Femur (tissue), 1 donor: ENCODE measurements around the gene SMURF1.
"Not testable (repeated sequence)": the region's sequence is repeated elsewhere in the genome, so short reads cannot be mapped to it uniquely, and the experiment has no call there.

ENCODE experiments used
- DNase-seq: peaks from one replicate; pipeline ENCODE4 v3.0.0-alpha.2; 2017

Gene SMURF1

GRCh38 chr7:99143853-99144672 lies at the start of gene SMURF1:
Gene SMURF1 (minus strand): TSS chr7:99144108. CDS start chr7:99143780, 328 bp downstream.
- DNase-seq, result peak; percentile 79

DNA sequence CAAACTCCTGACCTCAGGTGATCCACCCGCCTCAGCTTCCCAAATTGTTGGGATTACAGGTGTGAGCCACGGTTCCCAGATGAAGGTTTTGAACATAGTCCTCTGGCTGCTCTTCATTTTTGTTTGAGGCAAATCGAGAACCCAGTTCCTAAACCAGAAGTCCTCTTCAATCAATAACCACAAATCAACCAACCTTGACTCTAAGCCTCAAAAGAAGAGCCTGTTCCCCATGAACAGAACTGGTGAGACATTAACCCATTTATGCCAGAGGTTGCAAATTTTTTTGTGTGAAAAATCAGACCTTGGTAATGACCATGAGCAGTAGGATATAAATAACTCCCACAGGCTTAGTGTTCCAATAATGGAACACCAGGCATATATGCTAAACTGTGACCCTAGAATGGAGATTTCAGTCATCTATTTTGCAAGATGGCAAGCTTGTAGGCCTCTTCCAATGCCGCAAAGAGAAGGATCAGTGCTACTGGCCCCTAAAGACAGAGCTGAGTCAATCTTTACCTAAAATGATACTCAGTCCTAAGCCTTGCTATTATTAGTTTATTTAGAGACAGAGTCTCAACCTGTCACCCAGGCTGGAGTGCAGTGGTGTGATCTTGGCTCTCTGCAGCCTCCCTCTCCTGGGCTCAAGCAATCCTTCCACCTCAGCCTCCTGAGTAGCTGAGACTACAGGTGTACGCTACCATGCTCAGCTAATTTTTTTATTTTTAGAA lies 48.1 kb upstream of the SMURF1 start:
- no peak for DNase-seq

DNA sequence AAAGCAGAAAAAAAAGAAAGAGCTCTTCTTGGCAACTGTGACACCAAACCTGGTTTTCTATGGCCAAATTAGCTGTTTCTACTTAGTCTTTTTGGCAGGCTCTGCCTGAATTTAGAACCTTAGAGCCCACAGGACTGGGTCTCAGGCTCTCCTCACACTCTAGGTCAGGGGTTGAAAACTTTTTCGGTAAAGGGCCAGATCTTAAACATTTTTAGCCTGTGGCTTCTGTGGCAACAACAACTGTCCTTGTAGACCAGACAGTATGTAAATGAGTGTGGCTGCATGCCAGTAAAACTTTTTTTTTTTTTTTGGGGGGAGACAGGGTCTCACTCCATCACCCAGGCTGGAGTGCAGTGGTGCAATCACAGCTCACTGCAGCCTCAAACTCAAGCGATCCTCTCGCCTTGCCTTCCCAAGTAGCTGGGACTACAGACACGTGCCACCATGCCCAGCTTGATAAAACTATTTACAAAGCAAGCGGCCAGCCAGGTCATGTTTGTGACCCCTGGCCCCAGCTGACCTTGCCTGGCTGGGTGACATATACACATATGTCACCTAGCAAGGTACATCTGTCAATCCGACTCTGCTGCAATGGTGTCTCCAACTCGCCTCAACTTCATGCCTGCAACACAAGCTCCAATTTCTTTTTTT lies 46.6 kb upstream of the SMURF1 start:
- DNase-seq, result no peak

DNA sequence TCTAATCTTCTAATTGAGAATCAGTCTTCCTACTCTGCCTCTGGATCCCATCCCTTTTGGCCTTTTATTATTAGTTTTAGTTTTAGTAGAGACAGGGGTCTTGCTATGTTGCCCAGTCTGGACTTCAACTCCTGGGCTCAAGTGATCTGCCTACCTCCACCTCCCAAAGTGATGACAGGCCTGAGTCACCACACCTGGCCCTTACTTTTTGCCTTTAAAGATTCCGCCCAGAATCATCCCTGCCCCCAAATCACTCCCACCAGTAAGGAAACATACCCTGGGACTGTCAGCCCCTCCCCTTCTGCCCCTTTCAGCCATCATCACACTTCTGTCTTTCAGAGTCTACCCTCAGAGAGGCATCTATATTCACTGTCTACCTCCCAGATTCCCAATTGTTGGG lies 45.3 kb upstream of the SMURF1 start:
- no peak for DNase-seq

DNA sequence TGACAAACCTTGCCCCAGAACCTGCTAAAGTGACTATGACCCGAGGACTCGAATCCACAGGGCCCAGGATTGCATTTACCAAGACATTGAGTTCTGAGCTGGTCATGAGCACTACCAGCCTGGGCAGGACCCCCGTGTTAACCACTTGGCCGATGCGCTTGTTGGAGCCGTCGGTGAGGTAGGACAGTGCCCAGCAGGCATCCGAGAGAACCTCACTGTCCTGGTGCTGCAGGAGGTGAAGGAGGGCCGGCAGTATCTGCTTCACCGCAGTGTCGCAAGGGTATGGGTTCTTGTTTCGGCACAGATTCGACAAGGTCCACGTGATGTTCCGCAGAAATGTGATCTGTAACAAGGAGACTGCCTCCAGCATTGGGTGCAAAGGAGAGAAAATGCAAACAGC lies 44.3 kb upstream of the SMURF1 start:
- DNase-seq, result no peak

GRCh38 chr7:99184532-99185218 lies 40.8 kb upstream of the SMURF1 start:
- no peak for DNase-seq

- no peak for DNase-seq
Observed at GRCh38 chr7:99180067-99180650, 36.3 kb upstream of the SMURF1 start.

DNA sequence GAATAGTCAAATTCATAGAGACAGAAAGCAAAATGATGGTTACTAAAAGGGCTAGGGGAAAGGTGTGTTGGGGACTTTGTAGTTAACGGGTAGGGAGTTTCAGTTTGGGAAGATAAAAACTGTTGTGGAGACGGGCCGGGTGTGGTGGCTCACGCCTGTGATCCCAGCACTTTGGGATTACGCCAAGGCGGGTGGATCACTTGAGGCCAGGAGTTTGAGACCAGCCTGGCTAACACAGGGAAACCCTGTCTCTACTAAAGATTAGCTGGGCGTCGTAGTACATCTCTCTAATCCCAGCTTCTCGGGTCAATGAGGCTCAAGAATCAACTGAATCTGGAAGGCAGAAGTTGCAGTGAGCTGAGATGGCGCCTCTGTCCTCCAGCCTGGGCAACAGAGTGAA lies 33.3 kb upstream of the SMURF1 start:
- DNase-seq, result no peak

DNA sequence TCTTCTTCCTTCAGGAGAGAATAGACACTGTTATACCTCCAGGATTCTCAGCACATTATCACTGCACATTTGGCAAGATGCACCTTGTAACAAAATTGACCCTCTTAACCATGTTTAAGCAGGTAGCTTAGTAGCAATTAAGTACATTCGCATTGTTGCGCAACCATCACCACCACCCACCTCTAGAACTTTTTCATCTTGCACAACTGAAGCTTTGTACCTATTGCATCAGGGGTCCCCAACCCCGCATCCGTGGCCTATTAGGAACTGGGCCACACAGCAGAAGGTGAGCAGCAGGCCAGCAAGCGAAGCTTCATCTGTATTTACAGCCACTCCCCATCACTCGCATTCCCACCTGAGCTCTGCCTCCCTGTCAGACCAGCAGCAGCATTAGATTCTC lies 29.9 kb upstream of the SMURF1 start:
- no peak for DNase-seq

DNA sequence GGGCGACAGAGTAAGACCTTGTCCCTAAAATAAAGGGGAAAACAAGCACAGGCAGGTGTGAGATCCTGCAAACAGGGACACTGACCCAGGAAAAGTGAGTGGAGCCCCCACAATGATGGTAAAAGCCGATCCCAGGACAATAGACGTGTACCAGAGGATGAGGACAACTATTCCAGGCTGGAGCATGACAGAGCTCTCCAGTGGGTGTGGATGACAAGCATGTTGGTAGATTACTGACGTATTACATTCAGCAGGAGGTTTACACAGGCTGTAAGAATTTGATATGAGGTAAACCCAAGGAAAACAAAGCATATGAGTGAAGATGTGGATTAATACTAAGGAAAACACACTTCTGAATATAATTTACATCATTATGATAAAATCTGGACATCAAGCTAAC lies 27.8 kb upstream of the SMURF1 start:
- no peak for DNase-seq

- DNase-seq, result no peak
Observed at GRCh38 chr7:99170730-99171074, 26.8 kb upstream of the SMURF1 start.

GRCh38 chr7:99170065-99170729 lies 26.3 kb upstream of the SMURF1 start:
- no peak for DNase-seq

DNA sequence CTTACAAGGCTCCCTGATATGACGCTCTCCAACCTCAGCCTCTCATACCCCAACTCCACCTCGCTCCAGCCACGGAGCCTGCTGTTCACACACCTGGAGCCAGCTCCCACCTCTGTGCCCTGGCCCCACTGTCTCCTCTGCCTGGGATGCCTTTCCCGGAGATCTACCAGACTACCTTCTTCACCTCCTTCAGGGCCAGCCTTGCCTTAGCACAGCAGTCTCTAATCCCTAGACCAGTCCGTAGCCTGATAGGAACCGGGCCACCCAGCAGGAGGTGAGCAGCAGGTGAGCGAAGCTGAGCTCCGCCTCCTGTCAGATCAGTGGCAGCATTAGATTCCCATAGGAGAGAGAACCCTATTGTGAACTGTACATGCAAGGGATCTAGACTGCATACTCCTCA lies 23.2 kb upstream of the SMURF1 start:
- no peak for DNase-seq

DNA sequence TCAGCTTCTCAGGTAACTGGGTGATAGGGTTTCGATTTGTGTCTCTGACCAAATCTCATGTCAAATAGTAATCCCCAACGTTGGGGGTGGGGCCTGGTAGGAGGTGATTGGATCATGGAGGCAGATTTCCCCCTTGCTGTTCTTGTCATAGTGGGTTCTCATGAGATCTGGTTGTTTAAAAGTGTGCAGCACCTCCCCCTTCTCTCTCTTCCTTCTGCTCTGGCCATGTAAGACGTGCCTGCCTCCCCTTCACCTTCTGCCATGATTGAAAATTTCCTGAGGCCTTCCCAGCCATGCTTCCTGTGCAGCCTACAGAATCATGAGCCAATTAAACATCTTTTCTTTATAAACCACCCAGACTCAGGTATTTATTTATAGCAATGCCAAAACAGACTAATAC lies 21.9 kb upstream of the SMURF1 start:
- no peak for DNase-seq

DNA sequence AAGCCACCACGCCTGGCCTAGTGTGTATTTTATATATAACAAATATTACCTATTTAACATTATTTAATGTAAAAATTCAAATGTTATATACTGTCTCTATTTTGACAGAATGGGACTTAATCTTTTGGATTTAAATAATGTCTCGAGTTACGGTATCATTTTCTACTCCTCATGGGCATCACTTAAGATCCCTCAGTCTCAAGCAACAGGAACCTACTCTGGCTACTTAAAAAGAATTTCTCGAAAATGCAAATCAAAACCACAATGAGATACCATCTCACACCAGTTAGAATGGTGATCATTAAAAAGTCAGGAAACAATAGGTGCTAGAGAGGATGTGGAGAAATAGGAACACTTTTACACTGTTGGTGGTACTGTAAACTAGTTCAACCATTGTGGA lies 19.8 kb upstream of the SMURF1 start:
- not testable (repeated sequence) for DNase-seq

DNA sequence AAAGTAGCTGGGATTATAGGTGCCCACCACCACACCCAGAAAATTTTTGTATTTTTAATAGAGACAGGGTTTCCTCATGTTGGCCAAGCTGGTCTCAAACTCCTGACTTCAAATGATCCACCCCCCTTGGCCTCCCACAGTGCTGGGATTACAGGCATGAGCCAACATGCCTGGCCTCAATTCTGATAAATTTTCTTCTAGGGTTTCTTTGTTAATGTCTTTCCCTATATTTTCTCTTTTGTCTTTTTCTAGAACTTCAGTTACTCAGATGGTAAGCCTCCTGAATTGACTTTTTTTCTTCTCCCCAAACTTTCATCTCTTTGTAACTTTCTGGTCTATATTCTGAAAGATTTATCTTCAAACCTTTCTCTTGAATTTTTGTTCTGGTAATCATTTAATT lies 12.7 kb upstream of the SMURF1 start:
- no peak for DNase-seq

DNA sequence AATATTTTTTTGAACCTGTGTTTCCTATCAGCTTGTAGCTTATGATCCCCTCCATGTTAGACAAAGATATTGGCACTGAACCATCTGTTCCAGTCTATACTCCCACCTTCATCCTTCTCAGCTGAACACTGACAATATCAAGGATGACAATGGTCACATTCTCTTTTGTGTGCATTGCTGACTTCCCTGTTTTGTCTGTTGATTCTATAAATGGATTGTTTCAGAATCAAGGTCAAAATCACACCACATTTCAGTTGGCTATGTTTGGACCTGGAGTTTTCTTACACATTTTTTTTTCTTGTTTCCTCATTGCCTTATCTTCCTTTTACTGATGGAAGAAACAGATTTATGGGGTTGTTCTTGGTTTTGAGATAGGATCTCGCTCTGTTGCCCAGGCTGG lies 11.3 kb upstream of the SMURF1 start:
- no peak for DNase-seq

DNA sequence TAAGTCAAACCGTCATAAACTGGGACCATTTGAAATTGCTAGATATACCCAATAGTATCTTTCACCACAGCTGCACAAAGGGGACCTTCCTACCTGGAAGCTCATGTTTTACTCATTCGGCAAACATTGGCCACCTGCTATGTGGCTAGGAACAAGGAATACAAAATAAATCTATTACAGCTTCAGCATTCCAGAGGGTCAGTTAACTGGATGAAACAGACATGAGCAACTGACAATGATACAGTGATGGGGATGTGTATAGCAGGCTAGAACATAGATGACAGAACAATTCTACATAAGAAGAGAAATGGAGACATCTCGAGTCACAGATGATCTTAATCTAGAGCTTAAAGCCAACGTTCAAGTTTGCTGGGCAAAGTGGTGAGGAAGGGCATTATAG lies 3.1 kb upstream of the SMURF1 start:
- no peak for DNase-seq

- DNase-seq, result no peak
Observed at GRCh38 chr7:99143521-99143852, 421 bp downstream of the SMURF1 start.

DNA sequence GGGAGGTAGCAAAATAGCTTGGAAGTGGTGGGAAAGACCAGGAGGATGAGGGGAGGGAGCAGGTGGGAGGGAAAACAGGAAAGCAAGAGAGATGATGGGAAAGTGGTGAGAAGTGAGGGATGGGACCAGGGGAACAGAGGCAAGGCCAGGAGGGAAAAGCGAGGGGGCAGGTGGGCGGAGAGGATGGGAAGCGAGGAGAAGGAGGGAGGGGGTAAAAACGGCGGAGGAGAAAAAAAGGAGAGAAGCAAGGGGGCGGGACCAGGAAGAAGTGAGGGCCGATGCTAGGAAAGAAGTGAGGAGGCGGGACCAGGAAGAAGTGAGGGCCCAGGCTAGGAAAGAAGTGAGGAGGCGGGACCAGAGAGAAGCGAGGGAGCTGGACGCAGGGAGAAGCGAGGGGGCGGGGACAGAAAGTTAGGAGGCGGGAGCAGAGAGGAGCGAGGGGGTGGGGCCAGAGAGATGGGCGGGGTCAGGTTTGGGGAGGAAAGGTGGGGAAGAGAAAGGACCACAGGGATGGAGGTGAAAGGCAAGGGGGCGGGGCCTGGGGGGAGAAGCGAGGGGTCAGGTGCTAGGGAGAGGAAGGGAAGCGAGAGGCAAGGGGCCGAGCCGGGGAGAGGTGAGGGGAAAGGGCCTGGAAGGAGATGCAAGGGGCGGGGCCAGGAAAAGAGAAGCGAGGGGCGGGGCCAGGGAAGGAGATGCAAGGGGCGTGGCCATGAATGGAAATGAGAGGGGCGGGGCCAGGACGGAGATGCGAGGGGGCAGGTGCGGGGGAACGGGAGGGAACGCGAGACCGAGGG lies 984 bp downstream of the SMURF1 start:
- DNase-seq, result peak; percentile 95

DNA sequence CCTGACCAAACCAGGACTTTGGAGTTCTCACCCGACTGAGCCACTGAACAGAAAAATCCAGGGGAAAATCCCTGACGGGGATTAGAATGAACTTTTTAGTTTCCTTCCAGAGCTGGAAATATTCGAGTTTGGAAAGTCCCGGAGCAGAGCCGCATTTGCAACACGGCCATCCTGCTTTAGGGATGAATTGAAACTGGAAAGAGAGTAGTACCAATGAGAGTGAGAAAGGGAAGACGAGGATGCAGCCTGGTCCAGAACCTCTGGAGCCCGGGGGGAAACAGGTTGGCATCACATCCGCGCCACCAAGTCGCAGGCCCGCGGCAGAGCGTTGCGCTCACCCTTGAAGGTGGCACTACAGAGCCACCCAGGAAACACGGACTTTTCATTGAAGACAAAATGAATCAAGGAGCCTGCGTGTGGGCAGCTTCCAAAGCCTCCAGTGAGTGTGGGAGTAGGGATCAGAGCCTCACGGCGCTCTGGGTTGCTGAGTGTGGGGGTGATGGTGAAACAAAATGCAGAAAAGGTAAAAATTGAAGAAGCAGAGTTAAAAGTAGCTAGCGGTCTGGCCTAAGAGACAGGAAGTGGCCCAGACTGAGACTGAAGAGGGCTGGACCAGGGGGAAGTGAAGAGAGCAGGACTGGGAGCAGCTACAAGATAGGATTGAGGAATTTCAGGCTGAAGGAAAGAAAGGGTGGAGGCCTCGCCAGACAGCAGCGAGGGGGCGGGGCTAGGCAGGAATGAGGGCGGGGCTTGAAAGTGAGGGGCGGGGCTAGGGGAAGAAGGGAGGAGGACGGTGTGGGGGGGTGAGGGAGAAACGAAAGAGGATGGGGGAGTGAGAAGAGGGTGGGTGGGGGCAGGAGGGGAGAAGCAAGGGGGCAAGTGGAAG lies 1.8 kb downstream of the SMURF1 start:
- peak; percentile 84 for DNase-seq
